ENCODE data around the gene NAALADL2.

- TF ChIP-seq POLR2A (IDR thresholded peaks at IDR 0.05): no peak
- TF ChIP-seq CTCF (IDR thresholded peaks at IDR 0.05): no peak
These were observed 448.5 kb downstream of the NAALADL2 start for GRCh38 chr3:175307642-175308041.

Measured in vagina (tissue), 2 donors.